DND-41 (cell line): ENCODE results near the gene TMSB10.

Experiments
- EZH2 ChIP-seq: IDR thresholded peaks from 3 replicates; pipeline ENCODE4 v1.6.1; 2012; ENCODE audit warnings: borderline replicate concordance, low read depth, mild to moderate bottlenecking, moderate library complexity, low read length, inconsistent platforms; ENCODE audit not compliant: severe bottlenecking
- TF ChIP-seq, protein P1 (sequence below): IDR thresholded peaks from 2 replicates; pipeline ENCODE4 v1.5.1; 2012; ENCODE audit warnings: borderline replicate concordance, low read length, moderate library complexity, mild to moderate bottlenecking; ENCODE audit not compliant: poor library complexity, severe bottlenecking; ENCODE audit errors: extremely low read depth

DNA sequence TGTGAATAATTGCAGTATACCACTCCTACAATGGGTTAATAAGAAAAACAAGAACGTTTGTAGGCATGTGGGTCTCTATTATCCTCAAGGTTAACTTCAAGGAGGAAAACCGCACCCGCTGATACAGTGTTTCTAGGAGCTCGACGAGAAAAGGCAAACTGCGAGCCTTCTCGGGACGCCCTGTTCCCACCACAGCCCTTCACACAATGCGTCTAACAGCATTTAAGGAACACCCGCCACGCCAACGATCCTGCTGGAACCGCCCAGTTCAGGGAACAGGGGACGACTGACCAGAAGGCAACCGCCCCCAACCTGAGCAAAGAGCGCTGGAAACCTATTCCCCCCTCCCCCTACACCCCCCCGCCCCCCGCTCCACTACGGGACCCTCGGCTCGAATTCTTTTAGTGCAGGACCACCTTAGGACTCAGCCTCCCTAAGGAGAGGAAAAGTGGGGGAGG, 710 bp upstream of the TMSB10 start:
- TF ChIP-seq EZH2 = no peak
- TF ChIP-seq, protein P1, sequence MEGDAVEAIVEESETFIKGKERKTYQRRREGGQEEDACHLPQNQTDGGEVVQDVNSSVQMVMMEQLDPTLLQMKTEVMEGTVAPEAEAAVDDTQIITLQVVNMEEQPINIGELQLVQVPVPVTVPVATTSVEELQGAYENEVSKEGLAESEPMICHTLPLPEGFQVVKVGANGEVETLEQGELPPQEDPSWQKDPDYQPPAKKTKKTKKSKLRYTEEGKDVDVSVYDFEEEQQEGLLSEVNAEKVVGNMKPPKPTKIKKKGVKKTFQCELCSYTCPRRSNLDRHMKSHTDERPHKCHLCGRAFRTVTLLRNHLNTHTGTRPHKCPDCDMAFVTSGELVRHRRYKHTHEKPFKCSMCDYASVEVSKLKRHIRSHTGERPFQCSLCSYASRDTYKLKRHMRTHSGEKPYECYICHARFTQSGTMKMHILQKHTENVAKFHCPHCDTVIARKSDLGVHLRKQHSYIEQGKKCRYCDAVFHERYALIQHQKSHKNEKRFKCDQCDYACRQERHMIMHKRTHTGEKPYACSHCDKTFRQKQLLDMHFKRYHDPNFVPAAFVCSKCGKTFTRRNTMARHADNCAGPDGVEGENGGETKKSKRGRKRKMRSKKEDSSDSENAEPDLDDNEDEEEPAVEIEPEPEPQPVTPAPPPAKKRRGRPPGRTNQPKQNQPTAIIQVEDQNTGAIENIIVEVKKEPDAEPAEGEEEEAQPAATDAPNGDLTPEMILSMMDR = no peak
